HG03457 (cell line): ENCODE data around the gene RASAL3.

Source experiments
- ATAC-seq: cut with Tn5 transposase; IDR thresholded peaks from one replicate; pipeline ENCODE4 v1.9.1; 2021; ENCODE audit warnings: moderate number of reproducible peaks; ENCODE audit not compliant: unreplicated experiment

The RASAL3 gene

GRCh38 chr19:15449620-15450527 is 14.5 kb downstream of the RASAL3 start, which contains the start of gene WIZ:
TSS of gene WIZ (minus strand) at chr19:15449956. CDS start at chr19:15448307, 1,649 bp downstream.
- no peak for ATAC-seq

- ATAC-seq, result no peak
Observed at GRCh38 chr19:15448778-15449619, 15.3 kb downstream of the RASAL3 start.

- ATAC-seq, result no peak
Observed at GRCh38 chr19:15448044-15448777, 16.1 kb downstream of the RASAL3 start.

GRCh38 chr19:15447057-15447456 is 17.3 kb downstream of the RASAL3 start:
- ATAC-seq, result no peak

GRCh38 chr19:15445807-15446376 is 18.5 kb downstream of the RASAL3 start:
- ATAC-seq, result no peak

- no peak for ATAC-seq
Observed at GRCh38 chr19:15445227-15445605, 19.1 kb downstream of the RASAL3 start.

GRCh38 chr19:15444505-15445226 is 19.7 kb downstream of the RASAL3 start:
- no peak for ATAC-seq

- ATAC-seq, result no peak
Observed at GRCh38 chr19:15443838-15444237, 20.5 kb downstream of the RASAL3 start.

- no peak for ATAC-seq
Observed at GRCh38 chr19:15443325-15443724, 21.0 kb downstream of the RASAL3 start.

- ATAC-seq, result no peak
Observed at GRCh38 chr19:15442142-15442920, 22.0 kb downstream of the RASAL3 start.

GRCh38 chr19:15441317-15441716 is 23.0 kb downstream of the RASAL3 start:
- ATAC-seq, result no peak

GRCh38 chr19:15439821-15440641 is 24.3 kb downstream of the RASAL3 start:
- no peak for ATAC-seq

- ATAC-seq, result no peak
Observed at GRCh38 chr19:15439078-15439799, 25.1 kb downstream of the RASAL3 start.

GRCh38 chr19:15438577-15438976 is 25.8 kb downstream of the RASAL3 start:
- no peak for ATAC-seq

- no peak for ATAC-seq
Observed at GRCh38 chr19:15438124-15438496, 26.2 kb downstream of the RASAL3 start.

- no peak for ATAC-seq
Observed at GRCh38 chr19:15437355-15438123, 26.8 kb downstream of the RASAL3 start.

GRCh38 chr19:15436826-15437110 is 27.6 kb downstream of the RASAL3 start:
- ATAC-seq, result no peak
